Subcutaneous adipose tissue (tissue), 4 donors: Measurements from ENCODE around the gene OTUD6A. TPM values are rescaled to one million over a fixed set of nuclear protein-coding genes. Genes with fewer than 3 reads are reported as not detected.

Source experiments
- total RNA-seq, 4 donors: library from RNA; depleted of rRNA; stranded (reverse); fragments of >200 nt; gene quantifications; one replicate each; pipeline ENCODE4 v1.1.0, GENCODE V29; 2016
- TF ChIP-seq, protein P1 (sequence below): fragments of 450-650 bp; IDR thresholded peaks from one replicate; pipeline ENCODE4 v1.5.1; 2016; ENCODE audit warnings: low read depth, mild to moderate bottlenecking, control low read depth, antibody characterized with exemption, moderate library complexity

OTUD6A gene, protein sequence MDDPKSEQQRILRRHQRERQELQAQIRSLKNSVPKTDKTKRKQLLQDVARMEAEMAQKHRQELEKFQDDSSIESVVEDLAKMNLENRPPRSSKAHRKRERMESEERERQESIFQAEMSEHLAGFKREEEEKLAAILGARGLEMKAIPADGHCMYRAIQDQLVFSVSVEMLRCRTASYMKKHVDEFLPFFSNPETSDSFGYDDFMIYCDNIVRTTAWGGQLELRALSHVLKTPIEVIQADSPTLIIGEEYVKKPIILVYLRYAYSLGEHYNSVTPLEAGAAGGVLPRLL
- total RNA-seq: not detected

DNA sequence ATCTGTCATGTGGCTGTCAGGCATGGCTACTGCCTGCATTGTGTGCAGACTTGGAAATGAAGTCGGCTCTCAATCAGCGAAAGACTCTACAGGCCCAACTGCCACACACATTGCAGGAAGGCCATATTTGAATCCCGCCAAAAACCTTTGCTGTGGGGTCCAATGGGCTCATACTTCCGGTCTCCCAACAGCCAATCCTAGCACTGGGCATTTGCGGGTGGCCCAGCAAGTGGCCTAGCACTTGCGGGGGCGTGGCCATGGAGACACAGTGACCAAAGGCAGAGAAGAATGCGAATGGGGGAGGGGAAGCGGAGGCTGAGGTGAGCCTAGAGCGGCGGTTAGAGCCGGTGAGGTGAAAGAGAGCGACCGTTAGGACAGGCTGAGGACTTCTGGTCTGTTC, at the start of gene OTUD6A:
TSS of gene OTUD6A (plus strand) at position 382 of the 400 bp plus-strand sequence. CDS start 68 bp downstream, outside the sequence.
- TF ChIP-seq, protein P1, sequence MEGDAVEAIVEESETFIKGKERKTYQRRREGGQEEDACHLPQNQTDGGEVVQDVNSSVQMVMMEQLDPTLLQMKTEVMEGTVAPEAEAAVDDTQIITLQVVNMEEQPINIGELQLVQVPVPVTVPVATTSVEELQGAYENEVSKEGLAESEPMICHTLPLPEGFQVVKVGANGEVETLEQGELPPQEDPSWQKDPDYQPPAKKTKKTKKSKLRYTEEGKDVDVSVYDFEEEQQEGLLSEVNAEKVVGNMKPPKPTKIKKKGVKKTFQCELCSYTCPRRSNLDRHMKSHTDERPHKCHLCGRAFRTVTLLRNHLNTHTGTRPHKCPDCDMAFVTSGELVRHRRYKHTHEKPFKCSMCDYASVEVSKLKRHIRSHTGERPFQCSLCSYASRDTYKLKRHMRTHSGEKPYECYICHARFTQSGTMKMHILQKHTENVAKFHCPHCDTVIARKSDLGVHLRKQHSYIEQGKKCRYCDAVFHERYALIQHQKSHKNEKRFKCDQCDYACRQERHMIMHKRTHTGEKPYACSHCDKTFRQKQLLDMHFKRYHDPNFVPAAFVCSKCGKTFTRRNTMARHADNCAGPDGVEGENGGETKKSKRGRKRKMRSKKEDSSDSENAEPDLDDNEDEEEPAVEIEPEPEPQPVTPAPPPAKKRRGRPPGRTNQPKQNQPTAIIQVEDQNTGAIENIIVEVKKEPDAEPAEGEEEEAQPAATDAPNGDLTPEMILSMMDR: no peak

DNA sequence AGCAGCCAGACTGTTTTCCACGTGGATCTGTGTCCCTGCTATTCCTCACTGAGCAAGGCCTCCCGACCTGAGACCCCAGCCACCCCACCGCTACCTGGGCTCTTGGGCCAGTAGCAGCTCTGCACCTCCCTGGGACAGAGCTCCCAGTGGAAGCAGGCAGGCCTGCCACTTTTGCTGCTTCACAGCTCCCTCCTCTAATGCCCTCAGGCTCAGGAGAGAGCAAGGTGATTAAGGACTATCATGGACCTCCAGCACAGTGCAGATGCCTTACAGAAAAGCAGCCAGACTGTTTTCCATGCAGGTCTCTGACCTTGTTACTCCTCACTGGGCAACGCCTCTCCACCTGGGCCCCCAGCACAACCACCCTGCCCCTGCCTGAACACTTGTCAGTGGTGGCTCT, 49.5 kb upstream of the OTUD6A start:
- TF ChIP-seq, protein P1: no peak

DNA sequence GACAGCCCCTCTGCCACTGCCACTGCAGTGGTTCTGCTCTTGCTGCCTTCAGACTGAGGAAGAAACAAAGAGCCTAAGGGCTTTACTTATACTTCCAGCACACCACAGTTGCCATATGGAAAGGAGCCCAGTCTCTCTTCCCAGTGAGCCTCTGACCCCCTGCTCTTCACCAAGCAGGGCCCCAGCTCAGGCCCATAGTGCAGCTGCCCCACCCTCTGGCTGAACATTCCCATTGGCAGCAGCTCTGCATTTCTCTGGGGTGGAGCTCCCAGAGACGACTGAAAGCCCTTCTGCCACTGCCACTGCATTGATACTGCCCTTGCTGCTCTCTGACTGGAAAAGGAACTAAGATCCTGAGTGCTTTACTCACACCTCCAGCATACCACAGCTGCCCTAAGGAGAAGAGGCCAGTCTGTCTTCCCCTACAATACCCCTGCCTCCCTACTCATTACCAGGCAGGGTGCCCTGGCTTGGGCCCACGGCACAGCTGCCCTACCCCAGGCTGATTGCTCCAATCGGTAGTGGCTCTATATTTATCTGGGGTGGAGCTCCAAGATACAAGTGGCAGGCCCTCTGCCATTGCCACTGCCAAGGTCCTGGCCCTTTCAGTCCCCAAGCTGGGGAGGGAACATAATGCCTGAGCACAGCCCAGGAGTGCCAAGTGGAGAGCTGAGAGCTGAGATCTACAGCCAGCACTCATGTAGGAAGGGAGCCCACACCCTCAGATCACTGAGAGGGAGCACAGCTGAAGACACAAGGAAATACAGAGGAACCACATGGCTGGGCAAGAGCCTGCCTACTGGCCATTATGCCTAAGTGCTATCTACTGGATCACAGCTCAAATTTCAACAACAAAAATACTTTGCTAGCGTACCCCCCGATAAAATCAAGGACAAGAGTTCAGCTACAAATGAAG, 48.5 kb upstream of the OTUD6A start:
- TF ChIP-seq, protein P1: no peak

DNA sequence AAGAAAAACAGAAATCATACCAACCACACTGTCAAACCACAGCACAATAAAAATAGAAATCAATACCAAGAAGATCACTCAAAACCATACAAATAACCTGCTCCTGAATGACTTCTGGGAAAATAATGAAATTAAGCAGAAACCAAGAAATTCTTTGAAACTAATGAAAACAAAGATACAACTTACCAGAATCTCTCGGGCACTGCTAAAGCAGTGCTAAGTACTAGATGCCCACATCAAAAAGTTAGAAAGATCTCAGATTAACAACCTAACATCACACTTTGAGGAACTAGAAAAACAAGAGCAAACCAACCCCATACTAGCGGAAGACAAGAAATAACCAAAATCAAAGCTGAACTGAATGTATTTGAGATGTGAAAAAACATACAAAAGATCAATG, 45.7 kb upstream of the OTUD6A start:
- TF ChIP-seq, protein P1: no peak

DNA sequence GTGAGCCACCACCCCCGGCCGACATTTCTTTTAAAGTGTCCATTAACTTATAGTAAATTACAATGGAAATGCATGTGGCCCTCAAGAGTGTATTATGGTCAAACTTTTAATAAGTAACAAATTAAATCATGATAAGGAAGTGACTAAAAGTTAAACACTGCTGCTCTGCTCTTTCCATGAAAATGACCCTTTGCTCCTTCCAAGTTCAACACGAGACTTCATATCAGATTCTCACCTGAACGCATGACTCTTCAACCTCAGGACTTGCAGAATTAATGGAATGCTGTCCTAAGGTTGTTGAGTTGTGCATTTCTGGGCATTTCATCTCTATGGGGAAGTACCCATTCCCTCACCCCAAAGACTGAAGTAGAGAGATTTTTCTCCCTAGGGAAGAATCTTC, 39.6 kb upstream of the OTUD6A start:
- TF ChIP-seq, protein P1: no peak

DNA sequence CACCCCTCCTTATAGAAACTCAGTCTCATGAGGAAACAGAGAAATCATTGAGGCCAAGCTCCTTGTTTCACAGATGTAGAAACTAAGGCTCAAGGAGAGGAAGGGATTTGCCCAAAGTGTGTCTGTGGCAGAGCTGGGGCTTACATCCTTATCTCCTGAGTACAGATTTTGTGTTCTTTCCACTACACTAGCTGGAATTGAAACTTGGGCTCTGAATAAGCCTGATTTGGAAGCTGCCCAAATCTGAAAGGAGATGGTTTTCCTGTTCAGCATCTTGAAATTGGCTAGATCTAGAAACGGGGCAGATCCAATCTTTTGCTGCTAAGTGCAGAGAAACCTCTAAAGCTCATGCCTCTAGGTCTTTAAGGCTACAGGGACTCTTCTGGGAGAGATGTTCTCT, 36.8 kb upstream of the OTUD6A start:
- TF ChIP-seq, protein P1: no peak
